ENCODE measurements around the gene LAT. TPM values are rescaled to one million over a fixed set of nuclear protein-coding genes. Genes with fewer than 3 reads are reported as not detected.

LAT gene
- total RNA-seq, 2 donors from 2014 or later, result 3.7 to 7.3 TPM

GRCh38 chr16:29023279-29024277, 38.7 kb downstream of the LAT start:
- no peaks in the 10 kb centered on the region for H3K9me3 ChIP-seq
- no peaks in the 10 kb centered on the region for H3K36me3 ChIP-seq
- H3K4me1 ChIP-seq, result no peaks in the 10 kb centered on the region
- DNase-seq, result no peak
- TF ChIP-seq CTCF (IDR thresholded peaks at IDR 0.05), result no peak
- intact Hi-C loops (cut with DNase I), result no loop called here
- H3K9ac ChIP-seq (ENCODE audit: low read depth in 2 of 2, low read length in 2 of 2), result no peak overlapping the region
- no peaks in the 10 kb centered on the region for H3K27me3 ChIP-seq
- H3K4me3 ChIP-seq, result no peak overlapping the region
- H3K27ac ChIP-seq, result no peak overlapping the region

- intact Hi-C loops (cut with DNase I), result no loop called here
- no peak for TF ChIP-seq CTCF (IDR thresholded peaks at IDR 0.05)
- no peaks in the 10 kb centered on the region for H3K27me3 ChIP-seq
- no peak overlapping the region for H3K9ac ChIP-seq (ENCODE audit: low read depth in 2 of 2, low read length in 2 of 2)
- no peaks in the 10 kb centered on the region for H3K36me3 ChIP-seq
- H3K4me3 ChIP-seq, result no peak overlapping the region
- H3K9me3 ChIP-seq, result no peaks in the 10 kb centered on the region
- no peaks in the 10 kb centered on the region for H3K4me1 ChIP-seq
- H3K27ac ChIP-seq, result no peak overlapping the region
- DNase-seq, result no peak
These were observed 39.4 kb downstream of the LAT start for GRCh38 chr16:29024278-29024677.

GRCh38 chr16:29025218-29025617, 40.4 kb downstream of the LAT start:
- DNase-seq, result no peak
- Histone ChIP-seq H3K27ac (no peak overlapping the region), H3K9me3 (no peaks in the 10 kb centered on the region), H3K36me3 (no peaks in the 10 kb centered on the region), H3K4me1 (no peaks in the 10 kb centered on the region), H3K9ac (ENCODE audit: low read depth in 2 of 2, low read length in 2 of 2) (no peak overlapping the region), H3K27me3 (no peaks in the 10 kb centered on the region), H3K4me3 (no peak overlapping the region)
- intact Hi-C loops (cut with DNase I), result no loop called here
- TF ChIP-seq CTCF (IDR thresholded peaks at IDR 0.05), result no peak

GRCh38 chr16:29025735-29026134, 40.9 kb downstream of the LAT start:
- H3K36me3 ChIP-seq, result no peaks in the 10 kb centered on the region
- TF ChIP-seq CTCF (IDR thresholded peaks at IDR 0.05), result no peak
- H3K27ac ChIP-seq, result no peak overlapping the region
- no peaks in the 10 kb centered on the region for H3K9me3 ChIP-seq
- H3K4me1 ChIP-seq, result no peaks in the 10 kb centered on the region
- no peak for DNase-seq
- intact Hi-C loops (cut with DNase I), result no loop called here
- no peaks in the 10 kb centered on the region for H3K27me3 ChIP-seq
- no peak overlapping the region for H3K9ac ChIP-seq (ENCODE audit: low read depth in 2 of 2, low read length in 2 of 2)
- H3K4me3 ChIP-seq, result no peak overlapping the region

- H3K36me3 ChIP-seq, result no peaks in the 10 kb centered on the region
- no peak overlapping the region for H3K27ac ChIP-seq
- no peak for DNase-seq
- no peaks in the 10 kb centered on the region for H3K4me1 ChIP-seq
- H3K27me3 ChIP-seq, result no peaks in the 10 kb centered on the region
- TF ChIP-seq CTCF (IDR thresholded peaks at IDR 0.05), result no peak
- H3K9me3 ChIP-seq, result no peaks in the 10 kb centered on the region
- intact Hi-C loops (cut with DNase I), result no loop called here
- H3K4me3 ChIP-seq, result no peak overlapping the region
- H3K9ac ChIP-seq (ENCODE audit: low read depth in 2 of 2, low read length in 2 of 2), result no peak overlapping the region
These were observed 43.8 kb downstream of the LAT start for GRCh38 chr16:29028457-29029167.

Measured in colonic mucosa (tissue), 4 donors.